CD4-positive, CD25-positive, alpha-beta regulatory T cell (primary cell): ENCODE data around the gene WDFY4. TPM values are rescaled to one million over a fixed set of nuclear protein-coding genes. Genes with fewer than 3 reads are reported as not detected.
A peak's percentile ranks its signal among the peaks of the same experiment; 100 is the strongest.

ENCODE experiments used
- ATAC-seq, 2 donors: fragments of 150-1000 bp; cut with Tn5 transposase; one replicate each; pipeline ENCODE4 v1.10.0; 2021; ENCODE audit warnings: low read depth in 2 of 2, moderate number of reproducible peaks in 2 of 2, moderate library complexity in 1 of 2
- DNase-seq, 3 donors: peaks; one replicate each; pipeline versions ENCODE4 v3.0.0 to v3.0.0-alpha.2; 2012 to 2022; ENCODE audit warnings: mixed read lengths in 1 of 3
- H3K27ac ChIP-seq: one replicate; pipeline ENCODE4 v1.7.0; 2013; ENCODE audit warnings: mild to moderate bottlenecking, low read length; ENCODE audit not compliant: insufficient read depth, poor library complexity, severe bottlenecking
- H3K27me3 ChIP-seq: one replicate; pipeline ENCODE4 v1.7.0; 2013; ENCODE audit warnings: low read length; ENCODE audit not compliant: control insufficient read depth, insufficient read depth
- H3K36me3 ChIP-seq: one replicate; pipeline ENCODE4 v1.7.0; 2013; ENCODE audit warnings: mild to moderate bottlenecking, low read length, moderate library complexity; ENCODE audit not compliant: control insufficient read depth, insufficient read depth
- H3K4me1 ChIP-seq: 2 replicates; pipeline ENCODE4 v1.7.0; 2013; ENCODE audit warnings: mild to moderate bottlenecking, low read length; ENCODE audit not compliant: insufficient read depth, control insufficient read depth, poor library complexity, severe bottlenecking
- H3K4me3 ChIP-seq: one replicate; pipeline ENCODE4 v1.7.0; 2013; ENCODE audit warnings: low read depth, mild to moderate bottlenecking, low read length, moderate library complexity
- H3K9me3 ChIP-seq, 2 experiments: 1 replicate in 1 of 2; 2 replicates in 1 of 2; pipeline ENCODE4 v1.7.0; 2013; ENCODE audit warnings: low read length in 2 of 2, mild to moderate bottlenecking in 1 of 2, moderate library complexity in 1 of 2; ENCODE audit not compliant: control insufficient read depth in 2 of 2
- H3K27ac Mint-ChIP-seq, 3 donors: one replicate each; pipeline ENCODE4 v1.8.0; 2020 to 2022; ENCODE audit warnings: mild to moderate bottlenecking in 3 of 3, mixed read lengths in 3 of 3, moderate library complexity in 2 of 3
- H3K27me3 Mint-ChIP-seq: one replicate; pipeline ENCODE4 v1.8.0; 2022; ENCODE audit warnings: mild to moderate bottlenecking, mixed read lengths
- H3K36me3 Mint-ChIP-seq: one replicate; pipeline ENCODE4 v1.8.0; 2020; ENCODE audit warnings: mixed read lengths
- H3K4me1 Mint-ChIP-seq, 4 donors: one replicate each; pipeline ENCODE4 v1.8.0; 2020 to 2022; ENCODE audit warnings: mixed read lengths in 4 of 4, mild to moderate bottlenecking in 1 of 4
- H3K4me3 Mint-ChIP-seq, 4 donors: one replicate each; pipeline ENCODE4 v1.8.0; 2020 to 2022; ENCODE audit warnings: mild to moderate bottlenecking in 4 of 4, mixed read lengths in 4 of 4, moderate library complexity in 3 of 4
- H3K9me3 Mint-ChIP-seq, 7 donors: one replicate each; pipeline ENCODE4 v1.8.0; 2020 to 2022; ENCODE audit warnings: mixed read lengths in 7 of 7, mild to moderate bottlenecking in 3 of 7, moderate library complexity in 2 of 7
- polyA plus RNA-seq, 4 donors: library from polyadenylated mRNA; unstranded; fragments of 300-500 nt; fragmentation: Illumina TruSeq; gene quantifications; one replicate each; pipeline ENCODE4 v1.2.3, GENCODE V29; 2021
- total RNA-seq: library from RNA; stranded (reverse); gene quantifications from one replicate; pipeline ENCODE4 v1.2.3, GENCODE V29; 2022

The WDFY4 gene
- total and polyA plus RNA-seq, 5 donors from 2014 or later = 0.15 to 0.57 (median 0.34) TPM

DNA sequence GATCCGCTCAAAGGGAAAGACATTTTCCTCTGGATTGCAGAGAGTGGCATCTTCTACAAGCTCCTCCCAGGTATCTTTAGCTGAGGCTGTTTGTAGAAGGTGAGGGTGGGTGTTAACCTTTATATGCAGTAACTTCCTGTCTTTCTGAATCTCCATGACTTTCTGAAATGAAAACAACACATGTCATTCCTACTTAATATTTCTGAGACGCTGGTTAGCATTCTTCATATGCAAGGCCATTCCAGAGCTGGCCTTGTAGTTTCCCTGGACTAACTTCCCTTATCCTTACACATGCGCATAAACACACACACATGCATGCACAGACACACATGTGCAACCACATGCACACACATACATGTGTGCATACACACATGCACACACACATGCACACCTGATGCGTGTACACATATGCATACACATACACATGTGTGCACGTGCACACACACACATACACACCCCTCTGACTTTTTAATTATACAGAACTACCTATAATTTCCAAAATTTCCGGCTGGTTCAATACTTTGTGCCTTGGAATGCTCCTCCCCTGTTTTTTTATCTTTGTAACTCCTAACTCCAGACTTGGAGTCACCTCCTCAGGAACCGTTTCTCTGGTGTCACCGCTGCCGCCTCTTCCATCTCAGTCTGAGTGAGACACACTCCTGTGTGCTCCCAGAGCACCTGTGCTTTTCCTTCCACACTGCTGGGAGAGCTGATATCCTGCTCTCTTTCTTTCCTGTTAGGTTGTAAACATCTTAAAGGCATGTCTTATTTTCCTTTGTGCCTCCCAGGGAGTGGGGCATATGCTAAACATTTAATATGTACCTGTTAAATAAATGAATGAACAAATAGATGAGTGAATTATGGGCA lies 199.7 kb downstream of the WDFY4 start:
- Histone ChIP-seq H3K27me3 (no peaks in the 10 kb centered on the region), H3K4me3 (no peak overlapping the region), H3K9me3 (no peaks in the 10 kb centered on the region), H3K27ac (no peak overlapping the region), H3K36me3 (no peaks in the 10 kb centered on the region), H3K4me1 (no peaks in the 10 kb centered on the region)
- Mint-ChIP-seq H3K4me1 (peaks cover 0 to 5% (median 0%) of the 10 kb centered on the region in 4 donors), H3K27me3 (no peaks in the 10 kb centered on the region), H3K4me3 (no peak overlapping the region), H3K27ac (no peak overlapping the region), H3K9me3 (no peaks in the 10 kb centered on the region), H3K36me3 (no peaks in the 10 kb centered on the region)
- DNase-seq = no peak
- ATAC-seq = no peak

DNA sequence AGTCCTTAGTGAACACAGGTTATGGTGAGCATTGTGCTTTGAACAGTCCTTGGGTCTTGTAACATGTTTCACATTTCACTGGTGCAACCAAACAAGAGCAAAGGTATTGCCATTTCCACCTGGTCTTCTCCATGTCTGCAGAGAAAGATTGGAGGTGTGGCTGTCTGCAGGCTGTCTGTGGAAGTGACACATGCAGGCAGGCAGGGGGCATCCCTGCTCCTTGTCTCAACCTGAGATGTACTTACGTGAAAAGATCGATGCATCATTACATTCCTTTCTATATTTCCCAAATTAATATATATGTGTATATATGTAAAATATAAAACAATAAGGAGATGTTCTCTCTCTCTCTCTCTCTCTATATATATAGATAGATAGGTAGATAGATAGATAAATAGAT lies 200.7 kb downstream of the WDFY4 start:
- DNase-seq (peak in 1 of 3 donors; percentile 23), ATAC-seq (no peak)
- H3K27ac Mint-ChIP-seq = no peak overlapping the region
- H3K4me3 Mint-ChIP-seq = no peak overlapping the region
- no peaks in the 10 kb centered on the region for H3K36me3 Mint-ChIP-seq
- H3K4me1 Mint-ChIP-seq = peaks cover 0 to 5% (median 0%) of the 10 kb centered on the region in 4 donors
- H3K27me3 ChIP-seq = no peaks in the 10 kb centered on the region
- H3K4me1 ChIP-seq = no peaks in the 10 kb centered on the region
- H3K36me3 ChIP-seq = no peaks in the 10 kb centered on the region
- no peaks in the 10 kb centered on the region for H3K9me3 Mint-ChIP-seq
- H3K4me3 ChIP-seq = no peak overlapping the region
- no peaks in the 10 kb centered on the region for H3K9me3 ChIP-seq
- no peaks in the 10 kb centered on the region for H3K27me3 Mint-ChIP-seq
- no peak overlapping the region for H3K27ac ChIP-seq

DNA sequence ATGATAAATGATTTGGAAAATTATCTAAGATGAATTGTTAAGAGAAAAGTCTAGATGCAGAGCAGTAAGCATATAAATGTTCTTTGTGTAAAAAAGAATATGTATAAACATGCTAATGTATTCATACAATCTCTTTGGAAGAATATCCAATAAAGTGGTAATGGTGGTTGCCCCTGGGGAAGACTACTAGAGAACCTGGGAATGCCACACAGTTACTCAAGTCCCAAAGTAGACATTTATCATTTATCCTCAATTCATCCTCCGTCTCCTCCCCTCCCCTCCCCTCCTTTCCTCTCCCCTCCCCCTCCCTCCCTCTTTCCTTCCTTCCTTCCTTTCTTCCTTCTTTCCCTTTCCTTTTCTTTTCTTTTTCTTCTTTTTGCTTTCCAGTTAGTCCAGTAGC lies 203.3 kb downstream of the WDFY4 start:
- no peaks in the 10 kb centered on the region for H3K36me3 ChIP-seq

DNA sequence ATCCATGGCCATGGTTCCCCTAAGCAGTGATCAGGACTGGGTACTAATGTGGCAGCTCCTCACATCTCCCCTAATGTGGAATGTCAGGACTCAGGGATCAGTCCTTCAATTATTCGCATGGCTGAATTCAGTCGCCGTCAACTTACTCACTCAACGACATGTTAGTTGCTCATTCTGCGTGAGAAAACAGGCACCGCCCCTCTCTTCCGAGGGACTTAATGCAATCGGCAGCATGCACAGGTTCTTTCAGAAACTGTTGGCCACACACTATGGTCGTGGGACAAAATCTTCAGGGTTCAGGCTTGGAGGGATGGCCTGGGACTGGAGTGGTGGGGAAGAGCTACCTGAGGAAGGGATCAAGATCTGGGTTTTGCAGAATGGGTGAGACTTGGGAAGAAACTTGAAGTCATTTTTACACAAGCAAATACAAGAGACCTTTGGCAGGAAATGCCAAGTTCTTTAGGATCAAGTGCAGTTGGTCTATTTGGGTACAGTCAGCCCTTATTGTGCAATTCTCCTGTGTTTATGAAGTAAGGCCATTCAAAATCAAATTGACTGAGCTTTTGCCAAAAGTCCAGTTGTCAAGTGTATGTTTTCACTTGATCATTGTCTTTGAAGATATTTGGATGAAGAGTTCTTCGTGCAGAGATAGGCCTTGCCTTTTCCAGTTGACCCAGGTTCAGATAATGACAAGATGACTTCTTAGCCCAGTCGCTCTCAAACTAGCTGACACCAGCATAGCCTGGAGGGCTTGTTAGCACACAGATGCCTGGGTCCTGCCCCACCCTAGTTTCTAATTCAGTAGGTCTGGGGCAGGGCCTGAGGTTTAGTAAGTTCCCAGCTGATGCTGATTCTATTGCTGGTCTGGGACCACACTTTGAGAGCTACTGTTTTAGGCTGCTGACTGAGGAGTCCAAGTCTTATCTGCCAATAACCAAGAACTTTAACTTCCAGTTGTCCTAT lies 206.5 kb downstream of the WDFY4 start:
- ATAC-seq (no peak), DNase-seq (no peak)
- Histone ChIP-seq H3K9me3 (no peaks in the 10 kb centered on the region), H3K4me3 (no peak overlapping the region), H3K27ac (no peak overlapping the region), H3K36me3 (no peaks in the 10 kb centered on the region), H3K4me1 (no peaks in the 10 kb centered on the region), H3K27me3 (no peaks in the 10 kb centered on the region)
- H3K36me3 Mint-ChIP-seq = no peaks in the 10 kb centered on the region
- no peaks in the 10 kb centered on the region for H3K9me3 Mint-ChIP-seq
- H3K4me3 Mint-ChIP-seq = no peak overlapping the region
- no peak overlapping the region for H3K27ac Mint-ChIP-seq
- no peaks in the 10 kb centered on the region for H3K4me1 Mint-ChIP-seq
- H3K27me3 Mint-ChIP-seq = no peaks in the 10 kb centered on the region

More for the DNA sequence above, 203.3 kb downstream of the WDFY4 start:
- Mint-ChIP-seq H3K36me3 (no peaks in the 10 kb centered on the region), H3K4me1 (peaks cover 0 to 5% (median 0%) of the 10 kb centered on the region in 4 donors), H3K27ac (no peak overlapping the region), H3K9me3 (no peaks in the 10 kb centered on the region), H3K4me3 (no peak overlapping the region), H3K27me3 (no peaks in the 10 kb centered on the region)
- ATAC-seq = no peak
- H3K27me3 ChIP-seq = no peaks in the 10 kb centered on the region
- no peak overlapping the region for H3K27ac ChIP-seq
- H3K9me3 ChIP-seq = no peaks in the 10 kb centered on the region
- DNase-seq = no peak
- H3K4me3 ChIP-seq = no peak overlapping the region
- no peaks in the 10 kb centered on the region for H3K4me1 ChIP-seq

DNA sequence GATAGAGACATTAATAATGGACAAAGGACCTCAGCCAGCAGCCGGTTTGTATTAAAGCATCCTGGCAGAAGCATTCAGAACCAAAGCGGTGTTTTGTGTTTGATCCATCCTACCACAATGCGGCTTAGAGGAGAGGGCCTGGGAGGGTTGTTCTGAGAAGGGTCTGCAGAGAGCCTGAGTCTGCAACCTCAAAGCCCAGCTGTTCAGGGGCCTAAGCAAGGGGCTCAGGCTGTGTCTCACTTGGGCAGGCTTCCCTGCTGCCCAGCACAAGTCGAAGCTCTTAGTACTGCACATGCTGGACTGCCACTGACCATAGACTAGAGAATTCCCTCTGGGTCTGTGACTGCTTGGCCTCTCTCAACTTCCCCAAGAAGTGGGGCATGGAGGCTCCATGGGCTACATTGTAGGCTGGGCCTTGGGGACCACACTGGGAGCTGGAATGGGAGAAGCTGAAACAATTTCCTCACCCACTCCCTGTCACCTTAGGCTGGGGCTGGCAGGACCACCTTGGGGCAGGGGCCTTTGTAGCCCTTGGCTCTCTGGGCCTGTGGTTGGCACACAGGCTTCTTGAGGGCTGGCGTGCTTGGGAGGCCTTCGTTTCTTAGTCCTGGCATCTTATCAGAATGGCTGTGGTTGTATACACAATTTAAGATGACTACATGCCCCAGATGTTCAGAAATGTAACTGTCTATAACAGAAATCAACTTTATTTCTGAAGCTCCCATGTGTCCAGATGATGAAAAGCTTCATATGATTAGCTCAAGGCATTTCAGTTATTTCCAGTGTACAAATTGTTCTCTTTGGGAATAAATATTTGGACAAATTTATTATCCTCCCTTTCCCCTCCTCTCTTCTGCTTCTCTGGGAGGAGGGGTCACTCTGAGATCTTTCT lies 210.5 kb downstream of the WDFY4 start:
- Mint-ChIP-seq H3K36me3 (no peaks in the 10 kb centered on the region), H3K9me3 (no peaks in the 10 kb centered on the region), H3K27ac (no peak overlapping the region), H3K4me1 (no peaks in the 10 kb centered on the region), H3K4me3 (no peak overlapping the region), H3K27me3 (peaks cover 4% of the 10 kb centered on the region)
- ATAC-seq (no peak), DNase-seq (no peak)
- Histone ChIP-seq H3K27me3 (no peaks in the 10 kb centered on the region), H3K4me1 (no peaks in the 10 kb centered on the region), H3K36me3 (no peaks in the 10 kb centered on the region), H3K9me3 (no peaks in the 10 kb centered on the region), H3K27ac (no peak overlapping the region), H3K4me3 (no peak overlapping the region)

DNA sequence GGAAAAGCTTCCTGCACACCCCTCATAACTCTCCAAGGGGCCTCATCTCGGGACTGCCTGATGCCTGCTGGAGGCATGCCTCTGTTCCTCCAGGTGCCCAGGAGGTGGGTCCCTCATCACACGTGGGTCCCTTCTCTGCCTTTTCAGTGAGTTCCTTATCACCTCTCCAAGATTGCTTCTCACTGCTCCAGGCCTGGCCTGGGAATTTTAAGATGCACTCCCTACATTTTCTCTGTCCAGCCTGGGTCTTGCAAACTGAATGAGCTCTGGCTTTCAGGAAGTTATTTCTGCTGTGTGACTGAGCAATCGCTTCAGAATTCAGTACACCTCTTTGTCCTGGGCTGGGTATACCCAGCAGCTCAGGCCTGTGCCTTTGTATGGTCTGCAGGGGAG lies 211.1 kb downstream of the WDFY4 start:
- H3K4me1 ChIP-seq = no peaks in the 10 kb centered on the region
- Mint-ChIP-seq H3K36me3 (no peaks in the 10 kb centered on the region), H3K27ac (no peak overlapping the region), H3K4me3 (no peak overlapping the region), H3K27me3 (peaks cover 4% of the 10 kb centered on the region), H3K4me1 (no peaks in the 10 kb centered on the region), H3K9me3 (no peaks in the 10 kb centered on the region)
- H3K27ac ChIP-seq = no peak overlapping the region
- H3K27me3 ChIP-seq = no peaks in the 10 kb centered on the region
- H3K36me3 ChIP-seq = no peaks in the 10 kb centered on the region
- no peaks in the 10 kb centered on the region for H3K9me3 ChIP-seq
- no peak overlapping the region for H3K4me3 ChIP-seq
- DNase-seq (no peak), ATAC-seq (no peak)

DNA sequence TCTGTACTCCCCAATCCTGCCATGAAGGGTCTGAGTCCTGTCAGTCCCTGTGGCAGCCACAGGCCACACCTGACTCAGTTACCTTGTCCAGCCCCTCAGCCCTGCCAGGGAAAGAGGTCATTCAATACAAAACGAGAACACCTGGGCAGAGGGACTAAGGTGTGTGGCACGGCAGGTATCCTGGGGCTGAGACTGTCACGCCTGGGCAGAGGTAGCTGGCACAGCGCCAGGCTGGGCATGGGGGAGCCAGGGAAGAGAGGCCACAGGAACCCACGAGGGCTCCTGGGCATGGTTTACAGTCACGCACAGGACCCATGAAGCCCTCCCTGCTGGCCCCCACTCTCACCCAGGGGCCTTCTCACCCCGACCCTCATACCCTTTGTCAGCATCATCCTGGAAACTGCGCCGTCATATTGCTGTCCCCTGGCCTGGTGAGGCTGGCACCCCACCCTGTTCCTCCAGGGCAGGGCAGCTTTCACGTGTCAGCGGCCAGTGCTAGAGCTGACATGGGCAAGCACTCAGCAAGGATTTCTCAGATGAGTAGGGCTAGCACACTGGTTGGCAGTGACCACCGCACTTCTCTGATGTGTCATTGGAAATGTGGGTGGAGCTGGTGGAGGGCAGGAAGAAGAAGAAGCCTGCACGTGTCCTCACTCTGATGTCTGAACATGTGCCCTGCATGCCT lies 212.2 kb downstream of the WDFY4 start:
- Histone ChIP-seq H3K27me3 (no peaks in the 10 kb centered on the region), H3K4me3 (no peak overlapping the region), H3K4me1 (no peaks in the 10 kb centered on the region), H3K9me3 (no peaks in the 10 kb centered on the region), H3K27ac (no peak overlapping the region), H3K36me3 (no peaks in the 10 kb centered on the region)
- Mint-ChIP-seq H3K27me3 (peaks cover 4% of the 10 kb centered on the region), H3K4me1 (no peaks in the 10 kb centered on the region), H3K36me3 (no peaks in the 10 kb centered on the region), H3K4me3 (no peak overlapping the region), H3K9me3 (no peaks in the 10 kb centered on the region), H3K27ac (no peak overlapping the region)
- no peak for ATAC-seq
- DNase-seq = no peak
